NCI-H187 treated with DMSO at 0.1 percent for 48 hours (cell line): ENCODE measurements around the gene PREP.
A peak's percentile ranks its signal among the peaks of the same experiment; 100 is the strongest.
"Not testable (repeated sequence)": the region's sequence is repeated elsewhere in the genome, so short reads cannot be mapped to it uniquely, and the experiment has no call there.

ENCODE experiments used
- DNase-seq: peaks from one replicate; lab custom pipeline; 2025; lab: John Stamatoyannopoulos, UW

The PREP gene

DNA sequence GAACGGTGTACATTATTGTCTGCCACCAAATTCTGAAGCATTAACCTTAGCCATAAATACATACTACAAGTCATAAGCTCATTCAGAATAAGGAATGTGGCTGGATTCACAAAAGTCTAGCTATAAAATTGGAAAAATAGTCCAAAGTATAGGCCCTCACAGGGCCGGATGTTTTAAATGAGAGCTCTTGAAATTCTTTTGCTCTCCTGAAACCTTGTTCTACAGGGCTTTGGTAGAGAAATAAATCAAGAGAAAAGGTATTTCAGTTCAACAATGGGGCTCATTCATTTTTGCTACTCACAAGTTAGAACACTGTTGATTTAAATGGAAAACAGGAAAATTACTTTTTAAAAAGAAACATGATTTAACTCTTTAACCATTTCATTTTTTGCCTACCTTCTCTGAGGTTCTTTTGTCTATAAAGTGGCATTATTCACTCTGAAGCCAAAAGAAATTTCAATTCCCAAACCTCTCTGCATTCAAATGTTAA, 58.0 kb downstream of the PREP start:
- no peak for DNase-seq

DNA sequence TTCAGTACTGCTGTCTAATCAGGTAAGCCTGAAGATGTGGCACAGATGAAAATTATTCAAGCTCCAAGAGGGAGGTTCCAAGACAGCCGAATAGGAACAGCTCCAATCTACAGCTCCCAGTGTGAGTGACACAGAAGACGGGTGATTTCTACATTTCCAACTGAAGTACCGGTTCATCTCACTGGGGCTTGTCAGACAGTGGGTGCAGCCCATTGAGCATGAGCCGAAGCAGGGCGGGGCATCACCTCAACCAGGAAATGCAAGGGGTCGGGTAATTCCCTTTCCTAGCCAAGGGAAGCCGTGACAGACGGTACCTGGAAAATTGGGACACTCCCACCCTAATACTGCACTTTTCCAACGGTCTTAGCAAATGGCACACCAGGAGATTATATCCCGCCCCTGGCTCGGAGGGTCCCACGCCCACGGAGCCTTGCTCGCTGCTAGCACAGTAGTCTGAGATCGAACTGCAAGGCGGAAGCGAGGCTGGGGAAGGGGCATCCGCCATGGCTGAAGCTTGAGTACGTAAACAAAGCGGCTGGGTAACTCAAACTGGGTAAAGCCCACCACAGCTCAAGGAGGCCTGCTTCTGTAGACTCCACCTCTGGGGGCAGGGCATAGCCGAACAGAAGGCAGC, 64.4 kb downstream of the PREP start:
- not testable (repeated sequence) for DNase-seq

GRCh38 chr6:105336986-105337385, 65.9 kb downstream of the PREP start:
- no peak for DNase-seq

DNA sequence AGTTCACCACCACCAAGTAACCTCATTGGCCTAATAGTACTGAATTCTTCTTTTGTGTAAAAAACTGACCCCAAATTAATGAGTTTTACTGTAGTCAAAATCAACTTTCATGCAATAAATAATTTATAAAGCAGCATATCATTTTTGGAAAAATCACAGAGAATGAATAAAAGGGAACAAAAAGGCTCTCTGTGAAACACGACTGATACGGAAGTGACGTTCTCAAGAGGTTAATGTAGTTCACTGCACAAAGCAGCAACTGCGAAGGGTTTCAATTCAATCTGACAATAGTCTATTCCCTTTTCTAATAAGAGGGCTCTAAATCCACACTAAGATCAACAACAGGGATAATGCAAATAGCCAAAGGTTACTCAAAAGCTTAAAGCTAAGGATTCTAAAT, 70.3 kb downstream of the PREP start:
- no peak for DNase-seq

- no peak for DNase-seq
Measured at GRCh38 chr6:105331927-105332326, 71.0 kb downstream of the PREP start.

- DNase-seq, result no peak
Measured at GRCh38 chr6:105330913-105331312, 72.0 kb downstream of the PREP start.

DNA sequence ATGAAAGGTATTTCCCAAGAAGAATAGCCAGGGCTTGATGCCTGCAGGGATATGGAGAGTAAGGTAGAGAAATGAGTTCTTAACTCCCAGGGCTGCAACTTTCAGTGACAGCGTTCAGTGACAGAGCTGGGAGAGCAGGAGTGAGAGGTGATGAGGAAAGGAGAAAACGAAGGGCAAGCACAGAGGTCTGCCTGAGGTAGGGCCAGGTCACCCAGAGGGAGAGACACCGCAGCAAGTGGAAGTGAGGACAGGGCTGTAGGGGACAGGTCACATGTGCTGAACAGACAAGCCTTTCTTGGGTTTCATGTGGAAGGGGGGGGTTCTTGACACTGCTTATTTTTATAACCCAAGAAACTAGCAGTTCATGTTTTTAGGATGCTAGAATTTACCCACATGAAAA, 72.5 kb downstream of the PREP start:
- no peak for DNase-seq

GRCh38 chr6:105326833-105327770, 75.8 kb downstream of the PREP start:
- DNase-seq, result no peak

DNA sequence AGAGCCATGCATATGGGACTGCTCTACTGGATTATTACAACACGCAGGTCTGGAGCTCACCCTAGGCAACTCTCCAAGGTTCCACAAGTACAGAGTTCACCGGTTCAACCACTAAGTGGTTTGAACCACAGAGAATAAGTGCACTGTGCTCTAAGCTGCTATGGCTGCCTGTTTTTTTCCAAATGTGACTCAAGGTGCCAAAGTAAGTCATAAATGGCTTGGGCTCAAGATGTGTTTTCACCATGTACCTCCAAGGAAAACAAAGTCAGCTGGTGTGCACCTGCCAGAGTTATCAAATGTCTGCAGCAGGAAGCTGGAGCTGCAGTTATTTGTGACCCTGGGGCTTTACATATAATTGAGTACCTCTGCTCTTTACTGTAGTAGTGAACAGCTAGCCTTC, 76.7 kb downstream of the PREP start:
- DNase-seq, result peak; percentile 51

DNA sequence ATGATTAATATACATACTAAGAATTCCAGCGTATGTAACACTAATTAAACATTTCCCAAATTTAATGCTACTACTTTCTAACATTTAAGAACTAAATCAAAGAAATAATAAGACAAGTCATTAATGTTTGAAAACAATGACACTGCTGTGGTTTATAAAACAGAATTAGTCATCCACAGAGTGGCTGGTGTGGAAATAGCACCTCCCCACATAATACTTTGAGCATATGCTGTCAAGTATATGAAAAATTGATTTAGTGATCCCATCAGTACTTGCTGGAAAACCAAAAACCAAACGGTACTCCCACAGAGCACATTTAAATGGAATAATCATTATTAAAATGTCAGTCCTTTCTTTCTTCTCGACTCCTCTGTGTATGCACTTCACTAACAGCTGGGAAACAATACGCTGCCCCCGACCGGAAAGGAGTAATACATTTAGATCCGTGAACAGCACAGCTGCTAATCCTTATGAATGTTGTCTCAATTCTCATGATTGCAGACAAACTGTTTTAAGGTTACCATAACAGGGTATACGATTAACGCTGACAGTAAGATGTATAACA, 78.4 kb downstream of the PREP start:
- no peak for DNase-seq

DNA sequence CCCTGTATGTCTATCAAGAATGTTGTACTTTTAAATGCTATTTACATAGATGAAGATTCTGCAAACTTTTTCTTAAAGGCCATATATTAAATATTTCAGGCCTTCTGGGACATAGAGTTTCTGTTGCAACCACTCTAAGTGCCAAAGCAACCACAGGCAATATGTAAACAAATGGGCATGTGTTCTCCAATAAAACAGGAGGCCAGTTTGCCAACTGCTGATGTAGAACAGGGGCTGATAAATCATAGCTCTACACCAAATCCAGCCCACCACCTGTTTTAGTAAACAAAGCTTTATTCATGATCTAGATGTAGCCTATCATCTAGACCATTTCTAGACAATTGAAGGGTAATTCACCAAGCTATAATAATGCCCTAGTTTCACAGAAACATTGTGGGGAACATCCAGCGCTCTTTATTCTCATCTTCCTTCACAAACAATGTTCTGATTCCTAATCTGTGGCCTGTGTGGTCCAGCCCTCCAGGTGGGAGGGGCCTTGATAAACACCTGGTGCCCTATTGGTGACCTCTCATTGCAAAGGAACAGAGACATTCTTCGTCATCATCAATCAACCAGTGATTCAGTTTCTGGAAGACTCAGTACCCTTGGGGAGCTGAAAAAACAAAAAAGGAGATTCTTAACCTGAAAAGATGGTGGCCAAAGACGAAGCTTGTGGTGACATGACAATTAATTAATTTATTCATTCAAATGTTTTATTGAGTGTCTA, 80.2 kb downstream of the PREP start:
- DNase-seq, result no peak

DNA sequence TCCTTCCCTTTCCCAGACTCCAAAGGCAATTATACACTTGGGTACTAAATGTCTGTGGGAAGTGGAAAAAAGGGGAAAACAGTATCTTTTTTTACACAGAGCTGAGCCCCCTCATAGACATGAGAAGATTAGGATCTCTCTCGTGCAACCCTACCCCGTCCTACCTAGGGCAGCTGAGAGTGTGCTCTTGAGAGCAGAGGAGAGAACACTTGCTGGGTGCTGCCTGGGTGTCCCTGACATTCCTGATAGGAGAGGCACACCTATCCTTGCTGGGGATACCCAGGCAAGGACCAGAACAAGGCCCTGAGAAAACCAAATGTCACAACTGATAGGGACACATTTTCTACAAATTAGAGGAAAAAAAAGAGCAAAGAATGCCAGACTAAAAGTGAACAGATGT, 81.2 kb downstream of the PREP start:
- DNase-seq, result no peak

GRCh38 chr6:105321207-105321606, 81.7 kb downstream of the PREP start:
- DNase-seq, result no peak

DNA sequence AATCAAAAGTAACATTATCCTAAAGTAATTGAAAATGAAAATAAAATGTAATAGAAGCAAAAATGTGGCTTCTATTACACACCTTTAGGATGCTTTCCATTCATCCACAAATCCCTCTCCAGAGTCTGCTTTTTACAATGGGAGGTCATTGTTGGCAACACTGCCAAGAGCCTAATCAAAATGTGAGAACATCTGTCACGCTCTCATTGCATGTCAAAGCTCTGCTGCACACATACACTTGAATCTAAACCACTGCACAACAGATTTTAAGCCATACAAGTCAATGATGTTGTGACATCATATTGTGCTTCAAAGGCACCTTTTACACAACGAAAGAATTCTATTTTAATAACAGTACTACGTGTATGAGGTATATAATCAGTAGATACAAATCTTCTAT, 82.1 kb downstream of the PREP start:
- DNase-seq, result no peak

GRCh38 chr6:105320271-105320670, 82.6 kb downstream of the PREP start:
- no peak for DNase-seq

DNA sequence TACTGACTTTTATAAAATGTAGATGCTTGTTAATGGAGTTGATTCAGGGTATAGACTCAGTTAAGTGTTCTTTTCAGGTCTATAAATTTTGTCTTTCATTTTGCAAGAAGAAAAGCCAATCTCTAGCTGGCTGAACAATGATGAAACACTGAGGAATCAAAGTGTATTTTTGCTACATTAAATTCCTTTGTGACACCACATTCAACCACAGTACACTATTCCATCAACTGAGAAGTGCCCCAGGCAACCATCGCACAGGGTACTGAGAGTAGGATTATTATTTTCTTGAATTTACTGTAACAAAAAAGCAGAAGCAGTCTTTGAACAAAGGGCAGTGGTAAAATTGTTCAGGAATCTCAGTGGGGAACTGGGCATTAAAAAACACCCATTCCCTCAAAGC, 83.6 kb downstream of the PREP start:
- DNase-seq, result no peak

- no peak for DNase-seq
Measured at GRCh38 chr6:105318660-105319059, 84.2 kb downstream of the PREP start.

- no peak for DNase-seq
Measured at GRCh38 chr6:105317607-105318533, 85.0 kb downstream of the PREP start.

DNA sequence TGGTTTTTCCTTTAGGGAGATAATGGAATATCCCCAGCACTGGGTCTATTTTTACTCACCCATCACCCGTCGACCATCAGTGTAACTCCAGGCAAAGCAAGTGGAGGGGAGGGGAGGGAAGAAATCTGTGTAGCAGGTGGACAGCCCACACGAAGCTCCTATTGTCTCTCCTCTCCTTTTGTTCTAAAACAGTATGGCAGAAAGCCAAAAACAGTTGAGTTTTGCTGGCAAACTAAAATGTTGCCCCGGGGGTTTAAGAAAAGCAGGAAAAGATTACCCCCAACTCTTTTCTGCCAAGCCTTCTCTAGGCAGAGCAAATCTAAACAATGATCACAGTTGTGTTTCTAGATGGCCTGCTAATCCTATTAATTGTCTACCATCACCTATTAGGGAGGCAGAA, 89.7 kb downstream of the PREP start:
- no peak for DNase-seq

GRCh38 chr6:105310947-105311346, 91.9 kb downstream of the PREP start:
- no peak for DNase-seq

DNA sequence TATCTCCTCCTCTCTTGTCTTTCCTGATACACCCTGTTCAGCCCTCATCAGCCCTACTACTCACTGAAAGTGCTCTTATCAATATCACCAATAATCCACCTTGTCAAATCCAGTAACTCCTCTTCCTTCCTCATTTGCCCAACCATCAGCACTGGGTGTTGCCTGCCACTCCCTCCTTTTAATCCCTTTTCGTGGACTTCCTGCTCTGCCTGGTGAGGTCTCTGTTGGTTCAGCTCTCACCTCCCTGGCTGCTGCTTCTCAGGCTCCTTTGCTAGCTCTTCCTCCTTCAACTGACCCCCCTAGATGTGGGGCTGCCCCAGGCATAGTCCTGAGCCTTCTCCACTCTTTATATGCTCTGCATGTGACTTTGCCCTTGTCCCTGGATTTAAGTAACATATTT, 92.5 kb downstream of the PREP start:
- no peak for DNase-seq
